Fibroblast of villous mesenchyme (primary cell): Measurements from ENCODE around the gene PROS1. TPM values are rescaled to one million over a fixed set of nuclear protein-coding genes. Genes with fewer than 3 reads are reported as not detected.
"Not testable (repeated sequence)": the region's sequence is repeated elsewhere in the genome, so short reads cannot be mapped to it uniquely, and the experiment has no call there.

Experiments
- DNase-seq: peaks from one replicate; pipeline ENCODE4 v3.0.0-alpha.2; 2010; ENCODE audit warnings: low read depth
- H3K4me3 ChIP-seq: 2 replicates; pipeline ENCODE4 v1.5.1; 2011; ENCODE audit warnings: low read depth, mild to moderate bottlenecking, low read length
- total RNA-seq: library from RNA; depleted of rRNA; stranded (reverse); fragments of >200 nt; gene quantifications from 2 replicates; pipeline ENCODE4 v1.2.3, GENCODE V29; 2012
- TF ChIP-seq, protein P1 (sequence below): IDR thresholded peaks from 2 replicates; pipeline ENCODE4 v1.5.1; 2012; ENCODE audit warnings: low read depth, mild to moderate bottlenecking, low read length; ENCODE audit not compliant: insufficient read depth

Gene PROS1
- total RNA-seq, 1 donor: 12.1 TPM

DNA sequence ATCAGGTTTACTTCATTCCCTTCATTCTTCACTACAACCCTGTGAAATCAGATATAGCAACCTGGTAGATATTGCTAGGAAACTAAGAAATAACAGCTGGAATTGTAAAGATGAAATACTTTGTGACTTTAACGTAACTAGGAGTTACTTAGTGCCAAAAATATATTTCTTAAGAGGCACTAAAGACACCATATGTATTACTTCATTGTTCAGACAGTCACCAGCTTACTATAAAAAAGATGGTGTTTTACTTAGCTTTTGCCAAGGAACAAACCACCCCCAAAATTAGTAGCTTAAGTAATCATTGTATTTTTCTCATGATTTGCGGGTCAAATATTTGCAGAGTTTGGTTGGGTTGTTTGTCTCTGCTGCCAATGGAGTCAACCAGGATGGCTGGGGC is 62.5 kb downstream of the PROS1 start:
- DNase-seq: no peak
- no peak overlapping the region for H3K4me3 ChIP-seq
- TF ChIP-seq, protein P1, sequence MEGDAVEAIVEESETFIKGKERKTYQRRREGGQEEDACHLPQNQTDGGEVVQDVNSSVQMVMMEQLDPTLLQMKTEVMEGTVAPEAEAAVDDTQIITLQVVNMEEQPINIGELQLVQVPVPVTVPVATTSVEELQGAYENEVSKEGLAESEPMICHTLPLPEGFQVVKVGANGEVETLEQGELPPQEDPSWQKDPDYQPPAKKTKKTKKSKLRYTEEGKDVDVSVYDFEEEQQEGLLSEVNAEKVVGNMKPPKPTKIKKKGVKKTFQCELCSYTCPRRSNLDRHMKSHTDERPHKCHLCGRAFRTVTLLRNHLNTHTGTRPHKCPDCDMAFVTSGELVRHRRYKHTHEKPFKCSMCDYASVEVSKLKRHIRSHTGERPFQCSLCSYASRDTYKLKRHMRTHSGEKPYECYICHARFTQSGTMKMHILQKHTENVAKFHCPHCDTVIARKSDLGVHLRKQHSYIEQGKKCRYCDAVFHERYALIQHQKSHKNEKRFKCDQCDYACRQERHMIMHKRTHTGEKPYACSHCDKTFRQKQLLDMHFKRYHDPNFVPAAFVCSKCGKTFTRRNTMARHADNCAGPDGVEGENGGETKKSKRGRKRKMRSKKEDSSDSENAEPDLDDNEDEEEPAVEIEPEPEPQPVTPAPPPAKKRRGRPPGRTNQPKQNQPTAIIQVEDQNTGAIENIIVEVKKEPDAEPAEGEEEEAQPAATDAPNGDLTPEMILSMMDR: no peak

DNA sequence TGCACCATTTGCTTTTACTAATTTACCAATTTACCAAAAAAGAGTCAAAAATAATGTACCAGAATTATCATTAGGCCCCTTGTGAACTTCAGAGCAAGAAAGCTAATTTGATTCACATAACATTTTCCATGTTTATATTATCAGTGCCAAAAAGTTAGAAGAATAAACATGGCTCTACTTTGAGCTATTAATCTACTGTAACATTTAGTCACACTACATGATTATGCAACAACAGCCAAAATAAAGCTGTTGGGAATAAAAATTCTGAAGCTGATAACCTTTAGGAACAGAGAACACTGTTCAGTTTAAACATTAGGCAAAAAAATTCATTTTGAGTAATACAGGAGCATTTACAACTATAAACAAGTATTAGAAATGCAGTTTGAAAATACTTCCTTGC is 63.6 kb downstream of the PROS1 start:
- H3K4me3 ChIP-seq: no peak overlapping the region
- TF ChIP-seq, protein P1: no peak
- DNase-seq: peak; percentile 26

DNA sequence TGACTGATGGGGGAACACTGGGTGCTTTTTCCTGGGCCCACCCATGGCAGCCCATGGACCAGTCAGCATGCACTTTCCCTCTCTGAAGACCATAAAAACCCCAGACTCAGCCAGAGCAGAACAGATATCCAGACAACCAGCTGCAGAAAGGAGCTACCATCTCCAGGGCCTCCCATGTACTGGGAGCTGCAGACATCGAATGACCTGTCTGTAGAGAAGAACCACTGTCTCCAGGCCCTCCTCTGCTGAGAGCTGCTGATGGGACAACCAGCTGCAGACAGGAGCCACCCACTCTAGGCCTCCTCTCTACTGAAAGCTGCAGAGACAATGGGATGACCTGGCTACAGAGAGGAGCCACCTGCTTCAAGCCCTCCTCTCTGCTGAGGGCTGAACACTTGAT is 66.6 kb downstream of the PROS1 start:
- TF ChIP-seq, protein P1: no peak
- H3K4me3 ChIP-seq: no peak overlapping the region
- no peak for DNase-seq

DNA sequence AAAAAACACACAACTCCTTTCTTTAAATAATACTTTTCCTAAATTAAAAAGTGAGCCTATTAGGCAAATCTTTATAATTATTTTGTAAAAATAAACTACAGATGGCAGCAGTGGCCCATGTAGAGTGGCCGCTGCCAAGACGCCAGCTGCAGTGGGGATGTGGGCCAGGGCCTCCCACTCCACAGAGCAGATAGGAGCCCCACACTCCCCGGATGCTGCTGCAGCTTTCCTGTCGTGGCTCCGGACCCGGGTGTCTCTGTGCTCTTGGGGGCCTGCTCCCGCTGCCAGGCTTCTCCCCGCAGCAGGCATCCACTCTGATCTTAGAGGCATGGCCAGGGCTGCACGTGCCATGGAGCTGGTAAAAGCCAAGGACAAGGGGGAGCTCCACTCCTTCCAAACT is 67.5 kb downstream of the PROS1 start:
- TF ChIP-seq, protein P1: no peak
- DNase-seq: no peak
- no peak overlapping the region for H3K4me3 ChIP-seq

DNA sequence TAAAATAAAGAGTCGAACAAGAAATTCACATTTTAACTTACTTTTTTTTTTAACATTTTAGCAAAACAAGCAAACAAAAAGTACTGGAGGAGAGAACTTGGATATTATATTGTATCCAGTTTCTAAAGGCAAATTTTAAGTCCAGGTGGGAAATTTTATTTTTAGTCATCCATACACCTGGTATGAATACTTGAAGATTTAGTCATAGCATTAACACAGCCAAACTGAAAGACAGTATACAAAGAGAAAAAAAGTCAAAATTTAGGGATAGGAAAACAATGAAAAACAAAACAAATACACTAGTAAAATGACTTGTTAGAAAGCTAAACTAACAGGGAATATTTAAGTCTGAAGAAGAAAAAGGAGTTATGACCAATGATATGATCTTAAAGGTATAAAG is 69.1 kb downstream of the PROS1 start:
- DNase-seq: no peak
- no peak overlapping the region for H3K4me3 ChIP-seq

DNA sequence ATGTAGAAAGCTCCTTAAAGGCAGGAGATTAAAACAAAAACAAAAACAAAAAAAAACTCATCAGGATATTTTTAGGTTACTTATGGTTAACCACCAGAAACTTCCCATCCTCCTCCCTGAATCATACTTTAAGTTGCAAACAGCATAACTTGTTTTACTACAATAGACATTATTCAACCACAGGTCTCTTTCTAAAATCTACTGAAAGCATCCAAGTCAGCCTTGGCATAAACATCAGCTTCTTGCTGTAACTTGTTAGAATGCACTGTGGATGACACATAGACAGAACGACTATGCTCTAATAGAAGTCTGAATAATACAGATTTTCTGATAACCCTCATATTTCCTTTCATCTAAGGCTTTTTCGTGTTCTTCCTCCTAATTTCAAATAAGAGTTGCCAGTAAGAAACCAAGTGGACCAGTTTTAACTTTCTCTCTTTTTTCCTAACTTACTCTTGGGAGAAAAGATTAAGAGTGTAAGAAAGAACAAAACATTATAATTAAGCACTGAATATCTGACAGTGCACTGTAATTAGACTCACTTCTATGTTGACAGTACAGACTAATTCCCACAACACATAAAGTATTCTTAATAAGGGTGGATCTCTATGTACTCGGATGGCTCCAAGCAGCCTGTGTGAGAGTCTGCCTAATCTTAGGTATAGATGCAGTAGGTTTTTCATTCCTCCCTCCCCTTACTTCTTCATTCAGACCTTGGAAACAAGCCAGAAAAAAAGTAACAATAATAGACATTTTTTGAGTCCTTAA is 95.3 kb downstream of the PROS1 start:
- DNase-seq: peak; percentile 19
- H3K4me3 ChIP-seq: not testable (repeated sequence)

More for the DNA sequence above, 69.1 kb downstream of the PROS1 start:
- TF ChIP-seq, protein P1: no peak

DNA sequence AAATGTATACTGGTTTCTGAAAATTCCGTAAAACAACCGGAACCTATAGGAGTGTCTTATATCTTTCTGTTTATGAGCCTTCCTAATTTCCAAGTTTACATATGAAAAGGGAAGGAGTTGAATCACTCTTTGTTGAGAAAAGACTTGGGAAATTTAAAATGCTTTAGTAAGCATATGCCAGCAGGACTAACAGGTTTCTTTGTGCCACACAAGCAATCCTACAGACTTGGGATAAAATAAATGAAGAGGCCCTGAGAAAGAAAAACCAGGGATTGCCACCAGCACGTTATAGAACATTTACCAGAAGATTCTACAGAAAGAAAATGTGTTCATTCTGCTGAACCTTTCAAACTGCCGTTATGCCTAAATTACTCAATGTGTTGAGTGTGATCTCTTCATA is 96.3 kb downstream of the PROS1 start:
- not testable (repeated sequence) for DNase-seq, H3K4me3 ChIP-seq

DNA sequence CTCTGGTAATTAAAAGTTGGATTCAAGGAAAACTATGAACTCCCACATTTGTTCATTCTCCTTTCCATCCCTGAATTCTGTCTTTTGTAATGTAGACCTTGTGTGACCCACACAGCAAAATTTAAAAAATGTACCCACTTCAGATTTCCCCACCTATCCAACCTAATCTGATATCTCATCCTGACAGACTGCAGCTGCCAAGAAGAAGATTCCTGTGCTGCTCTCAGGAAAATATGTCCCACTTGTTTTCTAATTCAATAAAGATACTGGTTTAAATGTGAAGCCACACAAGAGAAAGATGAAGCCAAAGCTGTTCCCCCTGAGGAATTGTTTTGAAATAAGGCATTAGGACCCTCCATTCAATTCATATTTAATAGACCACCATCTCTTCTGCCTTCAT is 100.3 kb downstream of the PROS1 start:
- not testable (repeated sequence) for H3K4me3 ChIP-seq, DNase-seq

DNA sequence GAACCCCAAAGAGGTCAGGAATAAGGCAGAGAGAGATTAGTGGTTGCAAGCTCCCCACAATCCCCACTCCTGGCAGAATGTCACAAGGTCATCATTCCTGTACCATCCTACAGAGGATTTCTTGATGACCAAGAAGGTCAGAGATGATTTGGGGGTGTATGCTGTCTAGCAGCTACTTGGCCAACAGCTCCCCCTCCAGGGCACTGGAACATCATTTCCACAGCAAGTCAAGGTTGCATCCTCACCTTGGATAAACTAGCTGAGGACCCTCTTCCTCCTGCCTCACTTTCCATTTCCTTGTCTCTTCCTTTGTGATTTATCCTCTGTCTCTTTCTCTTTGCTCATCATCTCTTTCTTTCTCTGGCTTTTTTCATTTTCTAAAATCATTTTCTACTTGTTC is 106.3 kb downstream of the PROS1 start:
- TF ChIP-seq, protein P1: no peak
- no peak overlapping the region for H3K4me3 ChIP-seq
- no peak for DNase-seq
